Activated B cell treated with CpG ODN at 0.5 μM for 24 hours (primary cell): ENCODE data around the gene MESP2. TPM values are rescaled to one million over a fixed set of nuclear protein-coding genes. Genes with fewer than 3 reads are reported as not detected.

Experiments used
- ATAC-seq: fragments of 200-7000 bp; cut with Tn5 transposase; one replicate; pipeline ENCODE4 v1.10.0; 2021; ENCODE audit warnings: low read depth, mild to moderate bottlenecking, moderate library complexity
- CTCF ChIA-PET: fragments of 350-600 bp; sonication (Branson Sonifier 250); formaldehyde crosslinking; loops from one replicate; lab custom pipeline; 2021; ENCODE audit warnings: antibody characterized with exemption; lab: Charles Lee
- POLR2A ChIA-PET: fragments of 350-600 bp; sonication (Branson Sonifier 250); formaldehyde crosslinking; loops from one replicate; lab custom pipeline; 2021; ENCODE audit warnings: antibody characterized with exemption; lab: Charles Lee
- DNase-seq: peaks from one replicate; pipeline ENCODE4 v3.0.0; 2022
- H3K27ac Mint-ChIP-seq: one replicate; pipeline ENCODE4 v1.8.0; 2020; ENCODE audit warnings: mixed read lengths
- H3K27me3 Mint-ChIP-seq: one replicate; pipeline ENCODE4 v1.8.0; 2021; ENCODE audit warnings: mixed read lengths
- H3K36me3 Mint-ChIP-seq: one replicate; pipeline ENCODE4 v1.8.0; 2021; ENCODE audit warnings: low read depth, mixed read lengths
- H3K4me1 Mint-ChIP-seq: one replicate; pipeline ENCODE4 v1.8.0; 2021; ENCODE audit warnings: mixed read lengths
- H3K4me3 Mint-ChIP-seq: one replicate; pipeline ENCODE4 v1.8.0; 2020; ENCODE audit warnings: mild to moderate bottlenecking, mixed read lengths
- H3K9me3 Mint-ChIP-seq: one replicate; pipeline ENCODE4 v1.8.0; 2020; ENCODE audit warnings: mixed read lengths
- CTCF ChIP-seq: fragments of 200-600 bp; IDR thresholded peaks from one replicate; pipeline ENCODE4 v1.8.0; 2022; ENCODE audit warnings: antibody characterized with exemption, mild to moderate bottlenecking
- intact Hi-C: fragments of 100-400 bp; cut with micrococcal nuclease; formaldehyde crosslinking; loops from one replicate; pipeline ENCODE4 v1.15.1; 2024
- total RNA-seq: library from RNA; stranded (reverse); gene quantifications from 2 replicates; pipeline ENCODE4 v1.2.3, GENCODE V29; 2022

The MESP2 gene
- total RNA-seq, 1 donor from 2014 or later = 0.40 TPM

- no peaks in the 10 kb centered on the region for H3K9me3 Mint-ChIP-seq
- no peak overlapping the region for H3K4me3 Mint-ChIP-seq
- DNase-seq = no peak
- H3K4me1 Mint-ChIP-seq = peaks cover 4% of the 10 kb centered on the region
- intact Hi-C loops = loop anchor here (5.0 kb wide), 2 partner anchors 138 to 348 kb away; partner anchors contain the start of genes AP3S2 and IDH2
- peaks cover 4% of the 10 kb centered on the region for H3K27me3 Mint-ChIP-seq
- CTCF ChIA-PET = interaction anchor here (1.3 to 5.0 kb wide), 2 partner anchors 14 to 120 kb away, joined by 3 to 20 read pairs; no protein-coding TSS in a partner anchor
- POLR2A ChIA-PET = interaction anchor here (0.6 to 0.7 kb wide), 2 partner anchors 33 to 66 kb away, joined by 3 read pairs; no protein-coding TSS in a partner anchor
- no peak for TF ChIP-seq CTCF
- no peak for ATAC-seq
- H3K36me3 Mint-ChIP-seq = no peaks in the 10 kb centered on the region
- no peak overlapping the region for H3K27ac Mint-ChIP-seq
Observed at GRCh38 chr15:89754361-89755154, 21.6 kb upstream of the MESP2 start.

DNA sequence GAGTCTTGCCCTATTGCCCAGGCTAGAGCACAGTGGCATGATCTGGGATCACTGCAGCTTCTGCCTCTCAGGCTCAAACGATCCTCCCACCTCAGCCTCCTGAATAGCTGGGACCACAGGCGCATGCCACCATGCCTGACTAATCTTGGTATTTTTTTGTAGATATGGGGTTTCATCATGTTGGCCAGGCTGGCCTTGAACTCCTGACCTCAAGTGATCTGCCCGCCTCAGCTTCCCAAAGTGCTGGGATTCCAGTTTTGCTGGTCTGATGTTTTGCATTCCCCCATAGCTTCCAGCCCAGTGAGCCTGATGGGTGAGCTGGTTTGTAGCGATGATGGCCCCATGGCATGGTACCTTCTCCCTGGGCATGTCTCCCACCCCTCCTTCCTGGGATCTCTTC is 20.4 kb upstream of the MESP2 start:
- peaks cover 2% of the 10 kb centered on the region for H3K27me3 Mint-ChIP-seq
- intact Hi-C loops = no loop called here
- no peaks in the 10 kb centered on the region for H3K4me1 Mint-ChIP-seq
- H3K27ac Mint-ChIP-seq = no peak overlapping the region
- ChIA-PET POLR2A (no interaction called here), CTCF (interaction anchor here (5.0 kb wide), 1 partner anchor 119 kb away, joined by 20 read pairs; no protein-coding TSS in a partner anchor)
- no peaks in the 10 kb centered on the region for H3K36me3 Mint-ChIP-seq
- ATAC-seq (no peak), DNase-seq (no peak)
- TF ChIP-seq CTCF = no peak
- no peaks in the 10 kb centered on the region for H3K9me3 Mint-ChIP-seq
- no peak overlapping the region for H3K4me3 Mint-ChIP-seq

GRCh38 chr15:89756897-89757296 is 19.2 kb upstream of the MESP2 start:
- CTCF ChIA-PET = interaction anchor here (0.5 to 7.8 kb wide), 3 partner anchors 9 to 118 kb away, joined by 3 to 219 read pairs (median 3); no protein-coding TSS in a partner anchor

GRCh38 chr15:89758283-89758682 is 17.8 kb upstream of the MESP2 start:
- no peaks in the 10 kb centered on the region for H3K9me3 Mint-ChIP-seq

More at GRCh38 chr15:89756897-89757296, 19.2 kb upstream of the MESP2 start:
- Mint-ChIP-seq H3K27ac (no peak overlapping the region), H3K4me1 (peaks cover 3% of the 10 kb centered on the region), H3K27me3 (peaks cover 2% of the 10 kb centered on the region), H3K36me3 (no peaks in the 10 kb centered on the region), H3K4me3 (no peak overlapping the region), H3K9me3 (no peaks in the 10 kb centered on the region)
- intact Hi-C loops = no loop called here
- POLR2A ChIA-PET = no interaction called here
- ATAC-seq (no peak), DNase-seq (no peak)
- no peak for TF ChIP-seq CTCF

More at GRCh38 chr15:89758283-89758682, 17.8 kb upstream of the MESP2 start:
- intact Hi-C loops = no loop called here
- H3K4me3 Mint-ChIP-seq = no peak overlapping the region
- no peaks in the 10 kb centered on the region for H3K36me3 Mint-ChIP-seq
- no peak overlapping the region for H3K27ac Mint-ChIP-seq
- DNase-seq (no peak), ATAC-seq (no peak)
- no peak for TF ChIP-seq CTCF
- POLR2A ChIA-PET = interaction anchor here (0.6 kb wide), 1 partner anchor 23 kb away, joined by 3 read pairs; no protein-coding TSS in a partner anchor
- peaks cover 2% of the 10 kb centered on the region for H3K27me3 Mint-ChIP-seq
- H3K4me1 Mint-ChIP-seq = peaks cover 3% of the 10 kb centered on the region
- CTCF ChIA-PET = interaction anchor here (7.8 kb wide), 1 partner anchor 116 kb away, joined by 219 read pairs; no protein-coding TSS in a partner anchor
